ENCODE data around the gene DUSP6. TPM values are rescaled to one million over a fixed set of nuclear protein-coding genes. Genes with fewer than 3 reads are reported as not detected.

The DUSP6 gene
- polyA plus RNA-seq, 1 donor from 2014 or later = 44.3 TPM

DNA sequence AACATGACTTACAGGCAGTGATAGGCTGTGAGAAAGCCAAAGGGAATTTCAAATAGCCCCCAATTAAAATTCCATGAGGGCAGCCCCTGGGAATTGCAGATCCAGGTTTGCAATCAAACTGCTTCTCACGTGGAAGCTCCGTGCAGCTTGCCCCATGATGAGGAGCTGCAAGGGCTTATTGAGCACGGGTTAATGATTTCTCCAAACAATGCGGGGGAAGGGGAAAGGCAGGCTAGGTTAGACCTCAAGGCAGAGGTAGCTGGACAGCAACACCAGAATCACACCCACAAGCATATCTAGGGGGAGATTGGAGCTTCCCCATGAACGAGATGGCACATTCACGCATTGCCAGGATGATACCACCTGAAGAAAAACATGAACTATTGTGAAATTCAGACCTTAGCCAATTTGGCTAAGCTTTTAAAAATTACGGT, 5.0 kb upstream of the DUSP6 start:
- H3K79me2 ChIP-seq (replicated peaks; ENCODE audit: insufficient read depth, low read length) = peaks cover 21% of the 10 kb centered on the region
- H2AFZ ChIP-seq (ENCODE audit: low read depth, low read length) = no peak overlapping the region
- TF ChIP-seq EZH2 (IDR thresholded peaks at IDR 0.05; ENCODE audit: borderline replicate concordance, insufficient read depth, low read length, poor library complexity, severe bottlenecking) (no peak), REST (IDR thresholded peaks at IDR 0.05; ENCODE audit: borderline replicate concordance) (no peak), TAF1 (IDR thresholded peaks at IDR 0.05; ENCODE audit: low read depth) (no peak), SMC3 (conservative IDR thresholded peaks at IDR 0.05; ENCODE audit: poor library complexity) (no peak)
- H3K9me2 ChIP-seq (ENCODE audit: insufficient read depth, low read length) = no peaks in the 10 kb centered on the region
- H4K20me1 ChIP-seq (ENCODE audit: insufficient read depth) = no peaks in the 10 kb centered on the region
- no peak overlapping the region for H3K9ac ChIP-seq (ENCODE audit: low read length)
- H3K27me3 ChIP-seq (ENCODE audit: insufficient read depth, low read depth, low read length) = peaks cover 15% of the 10 kb centered on the region
- no peaks in the 10 kb centered on the region for H3K36me3 ChIP-seq (ENCODE audit: insufficient read depth, low read length)
- no peaks in the 10 kb centered on the region for H3K9me3 ChIP-seq (ENCODE audit: low read length)
- no peak overlapping the region for H3K4me3 ChIP-seq (ENCODE audit: low read length)
- H3F3A ChIP-seq (ENCODE audit: insufficient read depth, low read length, poor library complexity, severe bottlenecking) = peaks cover 5% of the 10 kb centered on the region
- no peak overlapping the region for H3K27ac ChIP-seq (ENCODE audit: low read length)
- no peak overlapping the region for H3K4me2 ChIP-seq (ENCODE audit: low read length)

DNA sequence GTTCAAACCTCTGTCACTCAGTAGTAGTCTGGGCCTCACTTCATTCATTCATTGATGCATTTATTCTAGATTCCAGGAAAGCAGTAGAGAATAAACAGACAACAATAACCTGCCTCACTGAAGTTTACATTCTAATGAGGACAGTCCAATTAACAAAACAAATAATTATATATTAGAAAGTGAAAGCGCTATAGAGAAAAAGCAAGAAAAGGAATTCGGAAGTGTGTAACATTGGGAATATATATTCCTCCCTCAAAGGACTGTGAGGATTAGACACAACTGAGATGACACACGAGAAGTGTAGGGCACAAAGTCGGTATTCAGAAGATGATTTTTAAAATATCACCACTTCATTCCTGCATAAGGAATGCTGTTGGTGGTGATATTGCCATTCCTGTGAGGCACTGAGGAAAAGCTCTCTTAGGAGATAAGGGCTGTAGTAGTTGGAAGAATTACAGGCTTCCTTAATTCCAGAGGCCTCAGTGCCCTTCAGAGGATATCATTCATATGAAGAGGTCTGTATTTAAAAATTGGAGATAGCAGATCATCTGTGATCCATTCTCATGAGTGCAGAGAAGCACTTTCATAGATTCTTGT, 3.9 kb upstream of the DUSP6 start:
- Histone ChIP-seq H3K79me2 (replicated peaks; ENCODE audit: insufficient read depth, low read length) (peaks cover 22% of the 10 kb centered on the region), H3K36me3 (ENCODE audit: insufficient read depth, low read length) (no peaks in the 10 kb centered on the region), H3K27me3 (ENCODE audit: insufficient read depth, low read depth, low read length) (peaks cover 15% of the 10 kb centered on the region), H3F3A (ENCODE audit: insufficient read depth, low read length, poor library complexity, severe bottlenecking) (peaks cover 5% of the 10 kb centered on the region), H2AFZ (ENCODE audit: low read depth, low read length) (no peak overlapping the region), H3K4me3 (ENCODE audit: low read length) (peak overlapping the region; percentile 89), H3K4me2 (ENCODE audit: low read length) (no peak overlapping the region), H4K20me1 (ENCODE audit: insufficient read depth) (no peaks in the 10 kb centered on the region), H3K9ac (ENCODE audit: low read length) (no peak overlapping the region), H3K27ac (ENCODE audit: low read length) (no peak overlapping the region), H3K9me3 (ENCODE audit: low read length) (no peaks in the 10 kb centered on the region), H3K9me2 (ENCODE audit: insufficient read depth, low read length) (no peaks in the 10 kb centered on the region)
- TF ChIP-seq TAF1 (IDR thresholded peaks at IDR 0.05; ENCODE audit: low read depth) (no peak), REST (IDR thresholded peaks at IDR 0.05; ENCODE audit: borderline replicate concordance) (no peak), CTCF (IDR thresholded peaks at IDR 0.05; ENCODE audit: poor library complexity, severe bottlenecking) (no peak), POLR2AphosphoS5 (IDR thresholded peaks at IDR 0.05) (no peak), EP300 (conservative IDR thresholded peaks at IDR 0.05; ENCODE audit: poor library complexity, severe bottlenecking) (no peak)

All from neural cell (in vitro differentiated cells).